GM19468 (cell line): ENCODE results near the gene CFAP97D2.
"Not testable (repeated sequence)": the region's sequence is repeated elsewhere in the genome, so short reads cannot be mapped to it uniquely, and the experiment has no call there.

Experiments used
- ATAC-seq: cut with Tn5 transposase; IDR thresholded peaks from one replicate; pipeline ENCODE4 v1.9.1; 2021; ENCODE audit warnings: mild to moderate bottlenecking, moderate library complexity, moderate number of reproducible peaks; ENCODE audit not compliant: unreplicated experiment; ENCODE audit errors: extremely low read depth

Gene CFAP97D2

DNA sequence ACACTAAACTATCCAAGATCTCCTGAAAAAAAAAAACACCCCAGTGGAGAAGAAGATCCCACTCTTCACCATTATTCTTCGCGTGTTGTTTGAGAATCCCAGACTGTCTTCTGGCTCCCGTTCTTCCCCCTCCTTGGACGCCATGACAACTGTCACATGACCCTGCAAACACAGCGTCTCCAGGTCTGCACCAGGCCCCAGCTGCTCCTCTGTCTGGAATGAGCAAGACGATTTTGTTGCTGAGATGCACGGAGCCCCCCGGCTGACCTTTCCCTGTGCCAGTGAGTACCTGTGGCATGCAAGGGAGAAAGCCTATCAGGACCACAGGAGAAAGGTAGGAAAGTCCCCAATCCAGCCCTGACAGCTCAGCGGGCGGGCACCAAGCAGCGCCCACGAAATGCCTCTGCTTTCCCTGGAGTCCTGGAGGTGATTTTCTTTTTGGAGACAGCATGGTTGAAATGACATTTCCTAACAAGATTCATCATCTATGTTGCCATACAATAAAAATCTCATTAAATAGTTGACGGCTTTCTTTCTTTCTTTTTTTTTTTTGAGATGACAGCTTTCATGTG is at the start of gene CFAP97D2:
TSS of gene CFAP97D2 (plus strand) at position 171 of the 572 bp plus-strand sequence. CDS start at position 245, 74 bp downstream.
- no peak for ATAC-seq

DNA sequence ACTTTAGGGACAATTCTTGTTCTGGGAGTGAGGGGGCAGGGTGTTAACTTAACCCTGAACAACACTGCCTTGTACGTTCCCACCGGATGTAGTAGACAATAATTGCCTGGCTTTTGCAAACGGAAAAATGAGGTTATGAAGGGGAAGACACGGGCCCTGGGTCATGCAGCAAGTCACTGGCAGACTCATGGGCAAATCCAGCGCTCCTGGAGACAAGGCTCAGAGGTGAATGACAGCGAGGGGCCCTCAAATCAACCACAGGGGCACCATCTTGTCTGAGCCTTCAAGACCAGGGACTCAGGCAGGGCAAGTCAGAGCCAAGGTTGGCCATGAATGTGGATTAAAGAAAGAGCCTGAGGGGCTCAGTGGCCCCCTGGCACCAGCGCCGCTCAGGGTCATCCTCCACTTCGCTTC is 49.4 kb upstream of the CFAP97D2 start:
- no peak for ATAC-seq

DNA sequence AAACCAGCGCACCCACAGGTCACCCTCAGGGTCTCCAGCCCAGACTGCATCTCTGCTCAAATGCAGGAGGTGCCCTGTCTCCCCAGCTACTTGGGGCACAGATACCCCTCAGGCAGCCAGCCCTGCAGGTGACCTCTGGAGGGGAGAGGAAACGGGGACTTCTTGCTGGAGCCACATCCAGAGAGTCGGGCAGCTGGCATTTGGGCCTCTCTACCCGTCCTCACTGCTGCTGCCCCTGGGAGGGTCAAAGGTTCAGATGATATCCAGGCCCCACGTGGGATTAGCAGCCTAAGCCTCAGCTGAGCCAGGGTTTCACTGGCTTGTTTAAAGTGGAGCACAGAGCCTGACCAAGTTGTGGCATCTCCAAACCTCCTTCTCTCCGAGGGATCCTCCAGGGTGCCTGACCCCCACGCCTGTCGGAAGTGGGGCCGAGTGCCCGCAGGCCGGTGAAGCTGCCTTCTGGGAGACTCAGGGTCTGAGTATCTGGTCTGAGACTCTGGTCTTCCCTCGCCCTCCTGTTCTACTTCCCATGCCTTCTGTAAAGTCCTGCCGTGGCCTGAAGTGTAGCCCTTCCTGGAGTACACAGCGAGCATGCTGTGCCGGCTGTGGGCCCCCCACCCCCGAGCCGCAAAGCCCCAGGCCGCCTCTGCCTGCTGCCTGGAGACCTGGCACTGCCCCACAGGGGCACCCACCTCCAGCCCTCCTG is 48.8 kb upstream of the CFAP97D2 start:
- no peak for ATAC-seq

DNA sequence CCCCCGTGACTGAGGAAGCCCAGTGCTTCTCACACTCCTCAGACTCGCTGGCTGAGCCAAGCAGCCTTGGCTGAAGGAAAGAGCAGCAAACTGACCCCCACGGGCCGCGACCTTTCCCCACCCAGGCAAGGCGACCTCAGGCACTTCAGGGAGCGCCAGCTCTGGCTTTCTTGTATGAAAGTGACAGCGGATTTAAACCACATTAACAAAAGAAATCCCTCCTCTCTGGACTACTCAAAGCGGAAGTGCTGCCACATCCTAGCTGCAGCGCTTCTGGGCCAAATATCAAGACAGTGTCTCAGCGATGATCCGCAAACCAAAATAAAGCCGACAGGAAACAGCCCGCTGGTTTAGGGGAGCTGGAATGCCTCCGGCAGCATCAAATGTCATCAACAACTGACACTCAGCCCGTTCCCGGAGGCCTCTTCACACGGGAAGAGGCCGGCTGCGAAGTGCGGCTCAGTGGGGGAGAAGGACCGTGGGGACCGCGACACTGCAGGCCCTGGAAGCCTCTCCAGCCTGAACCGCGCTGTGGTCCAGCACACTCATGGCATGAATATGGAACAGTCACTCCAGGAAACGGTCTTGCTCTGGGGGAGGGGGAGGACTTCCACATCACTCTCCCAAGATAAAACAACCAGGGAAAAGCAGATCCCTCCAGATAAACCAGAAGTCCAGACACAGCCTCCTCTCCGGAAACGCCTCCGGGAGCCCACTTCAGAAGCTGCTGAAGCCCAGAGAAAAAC is 48.0 kb upstream of the CFAP97D2 start:
- no peak for ATAC-seq

DNA sequence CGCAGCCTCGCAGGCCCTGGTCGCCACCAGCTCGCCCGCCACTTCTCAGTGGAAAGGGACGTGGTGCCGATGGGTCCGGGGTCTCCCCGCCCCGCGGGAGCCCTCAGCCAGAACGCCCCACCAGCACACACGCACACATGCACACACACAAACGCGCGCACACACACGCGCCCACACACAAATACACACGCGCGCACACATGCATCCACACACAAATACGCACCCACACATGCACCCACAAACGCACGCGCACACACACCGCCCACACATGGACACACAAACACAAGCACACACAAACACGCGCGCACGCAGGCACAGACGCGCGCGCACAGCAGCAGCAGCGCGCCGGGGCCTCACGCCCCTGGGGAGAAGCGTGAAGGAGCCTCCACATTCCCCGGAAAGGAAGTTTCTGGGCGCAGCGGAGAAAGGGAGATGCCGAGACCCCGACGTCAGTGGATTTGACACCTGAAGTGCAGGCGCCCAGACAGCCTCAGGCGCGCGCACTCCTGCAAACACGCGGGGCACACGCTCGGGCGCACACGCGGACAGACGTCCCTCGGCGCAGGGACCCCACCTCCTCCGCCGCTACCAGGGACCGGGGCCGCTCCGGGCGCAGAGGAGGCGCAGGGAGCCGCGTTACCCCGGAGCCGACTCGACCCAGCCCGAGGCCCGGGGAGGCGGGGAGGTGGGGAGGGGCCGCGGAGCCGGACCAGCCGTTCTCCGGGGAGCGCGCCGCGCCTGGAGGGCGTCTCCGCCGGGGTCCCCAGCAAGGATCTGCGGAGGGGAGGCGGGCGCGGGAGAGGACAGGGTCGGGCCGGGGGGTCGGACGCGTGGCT is 47.3 kb upstream of the CFAP97D2 start:
- no peak for ATAC-seq

DNA sequence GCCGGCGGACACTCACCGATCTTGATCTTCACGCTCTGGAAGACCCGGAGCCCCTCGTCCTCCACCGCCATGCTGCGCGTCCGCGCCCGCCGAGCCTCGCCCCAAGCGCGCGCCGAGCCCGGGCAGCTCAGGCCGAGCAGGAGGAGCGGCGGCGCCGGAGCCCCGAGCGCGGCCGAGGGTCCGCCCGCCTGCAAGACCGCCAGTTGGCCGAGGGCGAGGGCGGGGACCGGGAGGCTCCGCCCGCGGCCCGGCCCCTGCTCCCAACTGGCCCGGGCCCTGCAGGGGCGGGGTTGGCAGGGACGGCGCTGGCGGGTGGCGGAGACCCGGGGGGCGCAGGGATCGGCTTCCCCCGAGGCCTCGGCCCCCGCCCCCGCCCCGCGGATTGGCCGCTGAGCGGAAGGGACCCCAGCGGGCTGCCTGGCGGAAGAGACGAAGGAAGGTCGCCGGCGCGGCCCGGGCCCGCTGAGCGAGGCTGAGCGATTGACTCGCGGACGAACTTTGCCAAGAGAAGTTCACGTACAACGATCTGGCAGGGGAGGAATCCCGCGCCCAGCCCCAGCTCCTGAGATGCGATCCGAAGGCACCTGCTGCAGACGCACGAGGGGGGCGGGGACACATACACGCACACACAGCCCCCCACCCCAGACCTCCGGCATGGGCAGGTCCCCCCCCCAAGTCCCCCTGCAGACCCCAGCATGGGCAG is 46.5 kb upstream of the CFAP97D2 start, which contains the start of gene RASA3:
TSS of gene RASA3 (minus strand) at position 205 of the 703 bp plus-strand sequence. CDS start at position 71, 134 bp downstream.
- ATAC-seq: peak; percentile 44

DNA sequence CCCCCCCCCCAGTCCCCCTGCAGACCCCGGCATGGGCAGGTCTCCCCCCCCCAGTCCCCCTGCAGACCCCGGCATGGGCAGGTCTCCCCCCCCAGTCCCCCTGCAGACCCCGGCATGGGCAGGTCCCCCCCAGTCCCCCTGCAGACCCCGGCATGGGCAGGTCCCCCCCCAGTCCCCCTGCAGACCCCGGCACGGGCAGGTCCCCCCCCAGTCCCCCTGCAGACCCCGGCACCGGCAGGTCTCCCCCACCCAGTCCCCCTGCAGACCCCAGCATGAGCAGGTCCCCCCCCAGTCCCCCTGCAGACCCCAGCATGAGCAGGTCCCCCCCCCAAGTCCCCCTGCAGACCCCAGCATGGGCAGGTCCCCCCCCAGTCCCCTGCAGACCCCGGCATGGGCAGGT is 45.9 kb upstream of the CFAP97D2 start:
- not testable (repeated sequence) for ATAC-seq

DNA sequence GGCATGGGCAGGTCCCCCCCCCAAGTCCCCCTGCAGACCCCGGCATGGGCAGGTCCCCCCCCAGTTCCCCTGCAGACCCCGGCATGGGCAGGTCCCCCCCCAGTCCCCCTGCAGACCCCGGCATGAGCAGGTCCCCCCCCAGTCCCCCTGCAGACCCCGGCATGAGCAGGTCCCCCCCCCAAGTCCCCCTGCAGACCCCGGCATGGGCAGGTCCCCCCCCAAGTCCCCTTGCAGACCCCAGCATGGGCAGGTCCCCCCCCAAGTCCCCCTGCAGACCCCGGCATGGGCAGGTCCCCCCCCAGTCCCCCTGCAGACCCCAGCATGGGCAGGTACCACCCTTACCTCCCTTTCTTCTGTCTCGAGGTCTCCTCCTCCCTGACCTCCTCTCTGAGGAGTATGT is 45.5 kb upstream of the CFAP97D2 start:
- not testable (repeated sequence) for ATAC-seq

DNA sequence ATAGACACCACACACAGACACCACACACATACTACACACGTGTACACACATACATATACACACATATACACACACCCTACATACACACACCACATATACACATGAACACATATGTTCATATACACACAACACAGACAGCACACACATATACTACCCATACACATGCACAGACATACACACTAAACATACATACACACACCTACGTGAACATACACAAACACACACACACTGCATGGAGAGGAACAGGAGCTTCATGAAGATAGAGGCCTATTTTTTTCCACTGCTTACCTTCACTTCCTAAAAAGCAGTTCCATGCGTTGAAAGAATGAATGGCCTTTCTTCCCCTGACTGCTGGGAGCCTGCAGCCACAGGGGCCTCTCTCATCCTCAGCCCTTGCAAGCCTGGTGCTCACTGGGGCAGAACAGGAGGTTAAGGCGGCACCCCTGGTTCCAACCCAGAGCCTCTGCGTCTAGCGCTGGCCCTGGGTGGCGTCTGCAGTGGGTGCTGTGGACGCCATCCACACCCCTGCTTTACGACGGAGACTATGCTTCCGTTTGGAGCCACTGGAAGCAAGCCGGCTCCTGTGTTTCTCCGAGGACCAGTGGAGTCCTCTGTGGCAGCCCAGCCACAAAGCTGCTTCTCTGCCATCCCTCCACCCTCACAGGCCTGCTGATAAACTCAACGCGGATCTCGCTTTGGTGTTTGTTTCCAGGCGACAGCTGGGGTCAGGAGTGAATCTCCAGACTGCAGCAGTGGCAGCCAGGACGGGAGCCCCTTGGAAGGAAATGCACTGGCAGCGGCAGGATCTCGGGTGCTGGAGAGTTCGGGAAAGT is 44.7 kb upstream of the CFAP97D2 start:
- ATAC-seq: no peak

DNA sequence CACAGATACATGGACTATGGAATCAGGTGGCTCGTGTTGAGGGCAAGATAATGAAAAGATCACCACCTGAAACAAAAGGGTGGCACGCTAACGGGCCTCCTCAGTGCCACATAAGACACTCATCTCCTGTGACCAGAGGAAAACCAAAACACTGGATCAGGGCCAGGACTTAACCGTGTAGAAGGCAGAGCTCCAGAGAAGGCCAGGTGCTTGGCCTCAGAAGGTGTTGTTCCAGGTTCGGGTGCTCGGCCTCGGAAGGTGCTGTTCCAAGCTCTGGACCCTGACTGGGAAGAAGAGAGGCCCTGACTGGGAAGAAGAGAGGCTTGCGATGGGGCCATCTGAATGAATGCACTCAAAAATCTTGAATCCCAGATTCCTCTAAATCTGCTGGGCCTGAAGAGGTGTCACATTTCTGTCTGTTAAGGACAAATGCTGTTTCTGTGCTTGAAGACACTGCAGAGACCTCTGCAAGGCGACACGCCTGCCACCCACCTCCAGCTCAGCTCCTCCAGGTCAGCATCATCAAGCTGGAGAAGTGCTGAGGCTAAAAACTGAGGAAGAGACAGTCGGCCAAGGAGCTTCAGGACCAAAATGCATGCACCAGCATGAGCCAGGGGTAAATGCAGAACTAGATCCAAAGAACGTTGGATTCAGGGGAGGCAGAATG is 44.0 kb upstream of the CFAP97D2 start:
- no peak for ATAC-seq

DNA sequence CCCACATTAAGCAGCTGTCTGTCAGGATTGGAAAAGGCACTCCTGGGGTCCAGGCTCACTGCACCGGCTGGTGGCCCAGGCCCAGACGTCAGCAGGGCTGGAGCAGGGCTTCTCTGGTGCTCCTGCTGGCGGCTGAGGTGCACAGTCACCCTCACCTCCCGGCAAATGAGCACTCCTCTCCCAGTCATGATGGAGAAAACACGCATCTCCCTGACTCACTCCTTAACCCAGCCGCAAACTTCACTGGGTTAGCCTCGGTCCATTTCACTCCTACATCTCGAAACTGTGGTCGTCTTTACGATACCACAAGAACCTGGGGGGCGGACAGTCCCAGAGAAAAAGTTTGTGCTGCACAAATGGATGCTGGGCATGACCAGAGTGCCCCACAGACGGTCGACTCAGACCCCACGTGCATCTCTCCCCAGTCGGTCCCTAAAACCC is 43.3 kb upstream of the CFAP97D2 start:
- no peak for ATAC-seq

DNA sequence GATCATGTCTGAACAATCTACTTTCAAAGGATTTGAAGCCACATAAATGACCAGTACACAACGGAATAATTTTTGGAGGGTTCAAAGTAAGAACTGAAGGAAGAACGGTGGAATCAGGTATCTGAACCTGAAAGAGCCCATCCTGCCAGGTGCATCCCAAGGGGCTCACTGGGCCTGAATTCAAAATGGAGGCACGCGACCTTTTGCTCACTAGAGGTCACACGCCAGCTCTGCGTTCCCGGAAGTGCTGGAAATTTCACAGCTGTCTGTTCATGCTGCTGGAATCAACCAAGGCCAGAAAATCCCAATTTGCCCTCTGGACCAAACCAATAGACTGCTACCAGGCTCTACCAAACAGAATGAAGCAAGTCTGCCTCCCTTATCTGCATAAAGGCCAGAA is 42.5 kb upstream of the CFAP97D2 start:
- ATAC-seq: no peak

DNA sequence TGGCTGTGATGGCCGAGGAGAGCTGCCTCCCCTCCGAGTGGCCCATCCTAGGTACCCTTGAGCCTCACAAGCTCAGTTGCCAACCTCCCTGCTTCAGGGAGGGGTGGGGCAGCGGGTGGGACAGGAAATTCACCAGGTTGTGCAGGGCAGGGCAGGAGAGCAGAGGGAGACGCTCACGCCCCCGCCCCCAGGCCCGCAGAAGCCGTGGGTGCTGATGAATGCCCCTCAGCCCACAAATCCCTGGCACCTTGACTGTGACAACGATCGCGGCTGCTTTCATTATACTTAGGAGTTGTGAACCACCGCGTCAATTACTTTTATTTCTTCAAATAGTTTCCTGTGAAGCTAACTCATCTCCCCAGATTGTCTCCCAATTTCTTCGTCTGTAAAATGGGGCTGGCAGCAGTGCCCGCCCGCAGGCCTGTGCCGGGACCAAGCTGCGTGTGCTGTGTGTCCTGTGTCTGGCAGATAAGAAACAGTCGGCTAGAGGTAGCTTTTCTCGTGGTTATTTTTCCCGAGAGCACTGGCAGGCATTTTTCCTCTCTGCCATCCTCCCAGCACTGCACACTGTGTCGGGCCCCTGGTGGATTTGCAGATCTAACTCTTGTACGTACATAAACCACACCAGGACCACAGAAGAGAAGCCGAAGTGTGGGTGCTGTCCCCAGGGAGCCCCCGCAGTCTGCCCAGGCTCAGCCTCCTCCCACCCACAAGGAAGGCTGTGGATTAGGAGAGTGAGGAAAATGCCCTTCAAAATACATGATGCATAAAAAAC is 38.7 kb upstream of the CFAP97D2 start:
- ATAC-seq: no peak

DNA sequence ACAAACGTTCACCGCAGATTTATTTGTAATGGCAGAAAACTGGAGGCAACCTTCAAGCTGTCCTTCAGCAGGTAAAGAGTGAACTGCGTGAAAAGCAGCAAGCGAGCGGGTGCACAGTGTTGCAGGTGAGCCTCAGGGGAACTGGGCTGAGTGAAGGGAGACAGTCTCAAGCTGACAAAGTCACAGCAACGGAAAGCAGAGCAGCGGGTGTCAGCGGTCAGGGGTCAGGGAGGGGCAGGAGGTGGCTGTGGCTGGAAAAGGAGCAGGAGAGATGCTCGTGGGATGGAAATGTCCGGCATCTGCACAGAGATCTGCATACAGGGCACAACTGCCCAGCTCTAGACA is 38.2 kb upstream of the CFAP97D2 start:
- no peak for ATAC-seq

DNA sequence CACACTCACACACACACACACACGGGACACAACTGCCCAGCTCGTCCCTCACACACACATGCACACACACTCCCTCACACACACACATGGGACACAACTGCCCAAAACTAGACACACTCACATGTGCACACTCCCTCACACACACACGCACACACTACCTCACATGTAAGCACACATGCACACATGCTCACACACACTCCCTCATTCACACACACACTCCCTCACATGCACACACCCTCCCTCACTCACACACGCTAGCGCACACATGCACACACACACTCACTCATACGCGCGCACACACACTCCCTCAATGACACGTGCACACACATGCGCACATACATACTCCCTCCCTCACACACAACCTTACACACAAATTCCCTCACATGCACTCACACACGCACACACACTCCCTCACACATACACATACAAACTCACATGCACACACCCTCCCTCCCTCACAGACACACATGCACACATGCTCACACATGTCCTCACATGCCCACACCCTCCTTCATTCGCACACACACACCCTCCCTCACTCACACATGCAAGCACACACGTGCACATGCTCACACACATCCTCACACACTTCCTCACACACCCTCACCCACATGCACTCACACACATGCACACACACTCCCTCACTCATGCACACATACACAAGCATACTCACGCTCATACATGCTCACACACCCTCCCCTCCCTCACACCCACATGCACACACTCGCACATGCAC is 37.6 kb upstream of the CFAP97D2 start:
- no peak for ATAC-seq

DNA sequence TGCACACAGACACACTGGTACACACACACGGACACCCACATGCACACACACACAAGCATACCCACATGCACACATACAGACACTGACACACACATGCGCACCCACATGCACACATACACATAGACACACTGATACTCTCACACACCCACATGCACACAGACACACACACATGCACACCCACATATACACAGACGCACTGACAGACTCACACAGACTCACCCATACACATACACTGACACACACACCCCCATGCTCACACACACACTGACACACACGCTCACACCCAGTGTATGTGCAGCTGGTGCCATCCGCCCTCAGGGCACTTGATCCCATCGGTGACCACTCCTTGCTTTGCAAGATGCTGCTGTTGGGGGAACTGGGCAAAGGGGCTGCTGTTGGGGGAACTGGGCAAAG is 36.9 kb upstream of the CFAP97D2 start:
- ATAC-seq: no peak
